GM18873 (cell line): ENCODE results near the gene ZNF628.

Source experiments
- ATAC-seq: cut with Tn5 transposase; IDR thresholded peaks from one replicate; pipeline ENCODE4 v1.9.1; 2021; ENCODE audit warnings: mild to moderate bottlenecking, moderate library complexity, moderate number of reproducible peaks; ENCODE audit not compliant: unreplicated experiment, low FRiP score

ZNF628 gene

GRCh38 chr19:55483706-55484592 lies 7.5 kb downstream of the ZNF628 start:
- no peak for ATAC-seq

GRCh38 chr19:55484593-55485438 lies 8.4 kb downstream of the ZNF628 start, which contains the start of gene NAT14:
Gene NAT14, plus strand, starts transcription at chr19:55485188. Its CDS starts 521 bp downstream, at chr19:55485709.
- no peak for ATAC-seq

- ATAC-seq: no peak
Observed at GRCh38 chr19:55485439-55486011, 9.1 kb downstream of the ZNF628 start.

GRCh38 chr19:55486043-55486970 lies 9.9 kb downstream of the ZNF628 start:
- ATAC-seq: no peak

- ATAC-seq: no peak
Observed at GRCh38 chr19:55486971-55487923, 10.8 kb downstream of the ZNF628 start.

- ATAC-seq: no peak
Observed at GRCh38 chr19:55487924-55488687, 11.7 kb downstream of the ZNF628 start, which contains the start of gene SSC5D. Gene SSC5D, plus strand, starts transcription at chr19:55488436. Its CDS starts 154 bp downstream, at chr19:55488590.

- no peak for ATAC-seq
Observed at GRCh38 chr19:55488986-55489710, 12.7 kb downstream of the ZNF628 start.

GRCh38 chr19:55489711-55490477 lies 13.5 kb downstream of the ZNF628 start:
- ATAC-seq: no peak

- no peak for ATAC-seq
Observed at GRCh38 chr19:55490478-55491432, 14.3 kb downstream of the ZNF628 start.

GRCh38 chr19:55491546-55492360 lies 15.3 kb downstream of the ZNF628 start:
- ATAC-seq: no peak

GRCh38 chr19:55492362-55492944 lies 16.0 kb downstream of the ZNF628 start:
- no peak for ATAC-seq

- no peak for ATAC-seq
Observed at GRCh38 chr19:55493052-55493644, 16.7 kb downstream of the ZNF628 start.

GRCh38 chr19:55493645-55494171 lies 17.3 kb downstream of the ZNF628 start:
- ATAC-seq: no peak
